AML-193 (cell line): Measurements from ENCODE around the gene NR2C2.
"Not testable (repeated sequence)": the region's sequence is repeated elsewhere in the genome, so short reads cannot be mapped to it uniquely, and the experiment has no call there.

Experiments used
- DNase-seq, 2 experiments: peaks; one replicate each; lab custom pipeline; 2025; lab: John Stamatoyannopoulos, UW

Gene NR2C2

DNA sequence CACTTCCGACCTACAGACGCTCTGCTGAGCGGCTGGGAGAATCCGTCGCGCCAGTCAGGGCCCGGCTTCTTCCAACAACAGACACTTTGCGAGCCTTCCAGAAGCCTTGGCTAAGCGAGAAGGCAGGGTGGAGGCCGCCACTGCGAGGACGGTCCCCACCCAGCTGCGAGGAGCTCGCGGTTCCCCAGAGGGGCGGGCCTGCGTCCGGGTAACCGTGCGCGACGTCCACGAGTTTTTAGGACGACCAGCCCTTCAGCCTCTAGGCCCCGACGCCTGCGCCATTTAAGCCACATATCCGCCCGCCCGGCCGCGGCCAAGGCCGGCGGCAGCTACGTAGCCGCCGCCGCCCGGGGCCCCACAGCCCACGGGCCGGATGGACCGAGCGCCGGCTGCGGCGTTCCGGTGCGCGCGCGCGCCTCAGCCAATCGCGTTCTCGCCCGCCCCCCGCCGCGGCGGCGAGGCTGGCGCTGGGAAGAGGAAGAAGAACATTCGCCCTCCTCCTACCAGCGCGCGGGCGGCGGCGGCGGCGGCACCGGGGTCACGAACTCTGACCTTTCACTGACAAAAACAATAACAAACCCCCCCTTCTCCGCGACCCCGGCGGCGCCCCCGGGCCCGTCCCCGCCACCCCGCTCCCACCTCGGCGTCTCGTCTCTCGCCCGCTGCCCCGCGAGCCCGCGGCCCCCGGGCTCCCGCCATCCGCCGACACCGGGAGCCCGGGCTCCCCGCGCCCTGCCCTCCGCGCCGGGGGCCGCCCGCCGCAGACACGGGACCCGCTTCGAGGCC is at the start of gene NR2C2:
Gene NR2C2, plus strand, starts transcription at position 484 of the 786 bp plus-strand sequence. CDS start 56,332 bp downstream, outside the sequence.
- peak; percentile 85 to 86 for DNase-seq

GRCh38 chr3:14898929-14899328 is 48.5 kb upstream of the NR2C2 start:
- no peak for DNase-seq

- DNase-seq: no peak
These were observed 47.3 kb upstream of the NR2C2 start for GRCh38 chr3:14899993-14900618.

DNA sequence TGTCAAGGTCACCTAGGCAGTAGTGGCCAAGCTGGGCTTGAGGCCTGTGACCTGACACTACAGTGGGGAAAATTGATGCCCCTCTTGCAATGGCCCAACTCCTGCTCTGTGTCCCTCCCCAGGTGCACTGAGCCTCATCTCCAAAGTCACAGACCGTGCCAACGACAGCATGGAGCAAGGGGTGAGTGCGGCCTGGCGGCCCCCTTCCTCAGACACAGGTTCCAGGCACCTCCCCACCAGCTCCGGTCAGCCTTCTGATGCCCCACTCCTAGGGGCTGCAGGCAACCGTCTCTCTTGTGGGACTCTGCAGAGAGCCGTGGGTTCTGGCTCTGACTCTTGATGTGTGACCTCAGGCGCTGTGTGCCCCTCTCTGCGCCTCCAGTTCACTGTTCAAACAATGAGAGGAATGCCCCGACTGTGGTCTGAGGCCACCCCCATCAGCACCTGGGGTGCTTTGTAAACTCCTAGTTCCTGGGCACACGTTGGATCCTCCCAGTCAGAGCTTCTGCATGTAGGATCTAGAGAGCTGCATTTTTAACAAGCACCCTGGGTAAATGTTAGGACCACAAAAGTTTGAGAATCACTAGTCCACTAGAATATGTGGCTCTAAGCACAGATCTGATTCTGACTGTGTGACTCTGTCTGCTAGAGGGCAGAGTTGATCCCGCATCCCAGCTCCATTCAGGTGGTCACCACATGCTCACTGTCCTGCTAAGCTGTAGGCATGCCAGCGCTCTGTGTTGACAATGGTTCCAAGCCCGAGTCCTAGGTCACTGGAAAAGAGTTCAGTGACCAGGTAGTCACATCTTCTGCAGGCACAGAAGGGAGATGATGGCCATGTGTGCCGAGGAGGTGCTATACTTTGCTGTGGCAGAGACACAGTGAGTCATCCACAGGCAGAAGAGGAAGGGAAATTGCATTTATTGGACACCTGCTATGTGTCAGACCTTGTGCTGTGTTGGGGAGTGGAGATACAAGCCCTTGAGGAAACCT is 46.2 kb upstream of the NR2C2 start:
- DNase-seq: no peak

DNA sequence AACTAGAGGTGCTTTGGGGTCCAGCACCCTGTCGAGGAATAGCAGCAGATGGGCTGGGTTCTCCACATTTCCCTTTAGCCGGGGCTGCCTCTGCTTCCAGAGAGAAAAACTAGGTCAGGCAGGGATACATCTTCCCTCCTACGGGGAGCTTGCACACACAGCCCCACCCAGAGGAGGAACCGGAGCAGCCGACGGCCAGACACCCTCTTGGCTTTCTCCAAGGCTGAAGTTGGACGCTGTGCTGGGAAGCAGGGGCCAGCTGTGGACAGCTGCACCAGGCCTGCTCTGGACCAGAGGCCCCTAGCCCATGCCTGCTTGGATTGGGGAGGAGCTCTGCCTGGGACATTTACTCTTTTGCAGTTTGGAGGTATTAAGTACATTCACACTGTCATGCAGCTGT is 44.7 kb upstream of the NR2C2 start:
- DNase-seq: no peak

GRCh38 chr3:14903501-14903900 is 43.9 kb upstream of the NR2C2 start:
- not testable (repeated sequence) for DNase-seq

DNA sequence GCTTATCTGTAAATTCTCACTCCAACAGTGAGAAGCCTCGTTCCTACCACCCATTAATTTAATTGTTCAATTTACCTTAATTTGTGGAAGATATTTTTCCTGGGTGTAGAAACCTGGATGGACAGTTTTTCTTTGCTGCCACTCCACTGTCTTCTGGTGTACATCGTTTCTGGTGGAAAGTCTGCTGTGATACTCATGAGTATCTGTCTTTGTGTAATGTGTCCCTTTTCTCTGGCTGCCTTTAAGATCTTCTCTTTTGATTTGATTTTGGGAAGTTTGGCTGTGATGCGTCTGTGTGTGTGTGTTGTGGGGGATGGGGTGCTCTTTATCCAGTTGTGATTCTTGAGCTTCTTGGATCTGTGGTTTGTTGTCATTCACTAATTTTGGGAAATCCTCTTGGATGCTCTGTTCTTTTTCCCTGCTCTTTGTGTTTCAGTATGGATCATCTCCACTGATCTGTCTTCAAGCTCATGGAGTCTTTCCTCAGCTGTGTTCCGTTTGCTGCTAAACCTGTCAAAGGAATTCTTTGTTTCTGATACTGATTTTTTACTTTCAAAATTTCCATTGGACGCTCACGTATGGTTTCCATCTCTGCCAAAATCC is 42.2 kb upstream of the NR2C2 start:
- DNase-seq: no peak

DNA sequence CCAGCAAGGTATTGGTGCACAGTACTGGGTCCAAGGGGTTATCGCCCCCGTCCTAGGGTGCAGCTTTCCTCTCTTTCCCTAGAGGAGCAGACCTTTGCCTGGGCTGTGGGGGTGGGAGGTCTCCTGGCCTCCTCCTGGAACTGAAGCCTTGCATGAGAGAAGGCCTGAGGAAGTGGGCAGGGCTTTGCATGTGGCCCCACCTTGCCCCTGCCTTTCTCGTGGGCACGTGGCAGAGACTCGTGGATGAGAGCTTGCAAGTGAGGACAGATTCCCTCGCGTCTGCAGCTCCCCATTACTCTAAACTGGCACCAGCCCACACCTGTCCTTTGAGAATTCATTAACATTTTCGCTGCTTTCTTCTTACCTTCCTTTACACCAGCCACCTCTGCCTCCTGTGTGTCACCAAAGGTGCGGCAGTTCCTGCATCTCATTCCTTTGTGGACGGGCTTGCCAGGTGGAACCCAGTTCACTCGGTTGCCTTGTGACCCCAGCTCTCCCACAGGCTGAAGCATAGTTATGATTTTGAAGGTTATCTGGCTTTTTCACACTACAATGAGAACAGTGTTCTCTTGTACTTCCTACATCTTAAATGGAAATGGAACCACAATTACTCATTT is 40.9 kb upstream of the NR2C2 start:
- no peak for DNase-seq

GRCh38 chr3:14907043-14907966 is 40.1 kb upstream of the NR2C2 start:
- no peak for DNase-seq

DNA sequence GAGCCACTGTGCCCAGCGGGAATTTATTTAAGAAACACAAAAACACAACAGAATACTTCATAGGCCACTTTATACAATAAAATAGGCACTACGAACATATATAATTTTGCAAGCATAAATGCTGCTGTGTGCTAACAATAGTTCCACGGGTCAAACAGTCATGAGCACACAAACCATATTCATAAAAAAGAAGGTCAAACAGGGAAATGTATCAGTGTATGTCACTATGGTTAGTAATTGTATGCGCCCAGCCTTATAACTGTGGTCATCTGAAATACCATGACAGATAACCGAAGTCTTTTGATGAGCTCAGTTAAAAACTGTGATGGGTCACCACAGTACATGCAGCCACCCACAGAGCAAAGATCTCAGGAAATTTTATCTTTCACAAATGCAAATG is 38.1 kb upstream of the NR2C2 start:
- DNase-seq: no peak

DNA sequence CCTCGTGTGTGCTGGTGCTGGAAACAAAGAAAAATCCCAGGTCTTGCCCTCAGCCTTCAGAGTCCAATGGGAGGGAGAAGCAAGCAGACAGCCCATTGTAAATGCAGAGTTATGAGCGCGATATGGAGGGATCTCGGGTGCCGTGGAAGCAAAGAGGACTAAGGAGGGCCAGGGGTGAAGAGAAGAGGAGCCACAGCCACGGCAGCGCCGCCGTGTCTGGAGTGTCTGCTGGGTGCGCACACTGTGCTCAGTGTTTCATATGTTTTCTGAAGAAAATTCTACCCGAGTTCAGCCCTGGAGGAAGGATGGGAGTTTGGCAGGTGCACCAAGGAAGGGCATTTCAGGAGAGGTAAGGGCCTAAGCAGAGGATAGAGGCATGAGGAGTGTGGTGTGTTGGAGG is 35.7 kb upstream of the NR2C2 start:
- DNase-seq: no peak

DNA sequence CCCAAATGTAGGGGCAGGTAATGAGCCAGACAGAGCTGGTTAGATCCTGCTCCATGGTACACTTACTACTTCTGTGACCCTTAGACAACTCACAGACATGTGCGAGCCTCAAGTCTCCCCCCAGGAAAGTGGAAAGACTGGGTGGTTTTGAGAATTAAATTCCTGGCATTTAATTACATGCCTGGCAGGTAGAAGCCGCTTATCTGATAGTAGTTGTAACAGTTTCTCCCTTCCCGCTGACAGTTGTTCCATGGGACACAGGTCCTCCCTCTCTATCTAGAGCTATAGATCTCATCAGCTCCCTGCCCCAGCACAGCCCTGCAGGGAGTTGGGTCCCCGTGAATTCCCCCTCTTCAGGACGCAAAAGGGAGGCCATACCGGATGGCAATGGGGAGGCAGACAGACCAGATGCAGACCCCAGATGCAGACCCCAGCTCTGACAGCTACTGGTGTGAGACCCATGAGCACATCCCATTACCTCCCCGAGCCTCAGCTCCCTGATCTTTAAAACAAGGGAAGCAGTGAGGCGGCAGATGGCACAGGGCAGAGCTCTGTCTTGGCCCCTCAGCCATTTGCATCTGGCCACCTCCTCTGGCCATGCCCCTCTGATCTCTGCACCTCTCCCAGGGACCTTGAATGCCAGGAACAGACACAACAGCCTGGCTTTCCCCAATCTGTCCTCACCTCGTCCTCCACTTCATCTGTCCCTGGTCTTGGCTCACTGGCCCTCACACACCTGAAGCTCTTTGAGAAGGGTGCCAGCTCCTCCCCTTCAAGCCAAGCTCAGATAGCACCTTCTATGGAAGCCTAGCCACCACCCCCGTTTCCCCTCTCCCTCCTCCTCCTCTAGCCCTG is 34.1 kb upstream of the NR2C2 start:
- DNase-seq: no peak

GRCh38 chr3:14913926-14914778 is 33.2 kb upstream of the NR2C2 start:
- no peak for DNase-seq

GRCh38 chr3:14914779-14915117 is 32.6 kb upstream of the NR2C2 start:
- no peak for DNase-seq

DNA sequence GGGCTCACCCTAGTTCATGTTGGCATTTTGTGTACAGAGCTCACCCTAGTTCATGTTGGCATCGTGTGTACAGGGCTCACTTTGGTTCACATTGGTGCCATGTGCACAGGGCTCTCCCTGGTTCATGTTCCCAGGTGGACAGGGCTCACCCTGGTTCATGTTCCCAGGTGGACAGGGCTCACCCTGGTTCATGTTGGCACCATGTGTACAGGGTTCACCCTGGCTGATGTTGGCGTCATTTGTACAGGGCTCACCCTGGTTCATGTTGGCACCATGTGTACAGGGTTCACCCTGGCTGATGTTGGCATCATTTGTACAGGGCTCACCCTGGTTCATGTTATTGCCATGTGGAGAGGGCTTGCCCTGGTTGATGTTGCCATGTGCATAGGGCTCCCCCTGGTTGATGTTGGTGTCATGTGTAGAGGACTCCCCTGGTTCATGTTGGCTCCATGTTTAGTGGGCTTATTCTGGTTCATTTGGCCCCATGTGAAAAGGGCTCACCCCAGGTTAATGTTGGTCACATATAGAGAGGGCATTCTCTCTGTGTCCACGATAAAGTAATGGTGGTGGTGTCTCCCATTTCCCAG is 31.7 kb upstream of the NR2C2 start:
- no peak for DNase-seq

GRCh38 chr3:14918356-14918860 is 29.0 kb upstream of the NR2C2 start:
- DNase-seq: no peak

DNA sequence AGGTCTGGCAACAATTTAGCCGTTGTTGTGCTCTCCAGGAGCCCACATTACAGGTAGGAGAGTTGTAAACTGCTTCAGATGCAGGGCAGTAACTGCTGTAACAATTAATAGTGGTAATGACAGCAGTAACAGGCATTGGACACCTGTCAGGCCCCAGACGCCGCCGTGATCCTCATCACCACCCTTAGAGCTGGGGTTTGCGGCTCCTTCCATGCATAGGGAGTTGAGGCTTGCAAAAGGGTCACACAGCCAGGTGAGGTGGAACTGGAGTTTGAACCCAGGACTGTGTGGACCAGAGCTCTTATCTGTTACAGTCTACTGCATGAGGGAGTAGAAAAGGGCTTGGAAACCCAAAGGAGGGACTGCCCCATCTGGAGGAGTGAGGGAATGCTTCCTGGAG is 26.8 kb upstream of the NR2C2 start:
- no peak for DNase-seq

- DNase-seq: peak; percentile 79 to 80
These were observed 26.3 kb upstream of the NR2C2 start for GRCh38 chr3:14921034-14921616.
